Measurements from ENCODE around the gene RAB21. TPM values are rescaled to one million over a fixed set of nuclear protein-coding genes. Genes with fewer than 3 reads are reported as not detected.
"Not testable (repeated sequence)": the region's sequence is repeated elsewhere in the genome, so short reads cannot be mapped to it uniquely, and the experiment has no call there.

RAB21 gene
- total RNA-seq, 4 donors from 2014 or later, result 12.6 to 25.7 (median 19.9) TPM

DNA sequence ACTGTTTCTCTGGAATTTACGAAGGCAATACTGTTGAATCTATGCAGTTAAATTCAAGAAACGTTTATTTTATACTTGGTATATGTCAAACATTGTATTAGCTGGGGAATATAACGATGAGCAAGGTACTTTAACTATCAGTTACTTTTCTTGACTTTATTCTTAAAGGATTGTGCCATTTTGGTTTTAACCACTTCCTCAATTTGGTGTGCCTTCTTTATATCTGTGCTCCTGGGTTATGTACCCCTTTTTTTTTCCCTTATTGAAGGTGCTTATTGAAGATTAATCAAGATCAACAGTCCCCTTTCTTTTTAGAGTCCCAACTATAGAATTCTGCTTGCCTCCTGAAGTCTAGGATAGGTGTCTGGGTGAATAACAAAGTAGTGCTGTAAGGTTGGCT is 5.8 kb downstream of the RAB21 start:
- no peak for TF ChIP-seq POLR2A (IDR thresholded peaks at IDR 0.05)
- no peak for TF ChIP-seq EP300 (IDR thresholded peaks at IDR 0.05)
- TF ChIP-seq, protein P1, sequence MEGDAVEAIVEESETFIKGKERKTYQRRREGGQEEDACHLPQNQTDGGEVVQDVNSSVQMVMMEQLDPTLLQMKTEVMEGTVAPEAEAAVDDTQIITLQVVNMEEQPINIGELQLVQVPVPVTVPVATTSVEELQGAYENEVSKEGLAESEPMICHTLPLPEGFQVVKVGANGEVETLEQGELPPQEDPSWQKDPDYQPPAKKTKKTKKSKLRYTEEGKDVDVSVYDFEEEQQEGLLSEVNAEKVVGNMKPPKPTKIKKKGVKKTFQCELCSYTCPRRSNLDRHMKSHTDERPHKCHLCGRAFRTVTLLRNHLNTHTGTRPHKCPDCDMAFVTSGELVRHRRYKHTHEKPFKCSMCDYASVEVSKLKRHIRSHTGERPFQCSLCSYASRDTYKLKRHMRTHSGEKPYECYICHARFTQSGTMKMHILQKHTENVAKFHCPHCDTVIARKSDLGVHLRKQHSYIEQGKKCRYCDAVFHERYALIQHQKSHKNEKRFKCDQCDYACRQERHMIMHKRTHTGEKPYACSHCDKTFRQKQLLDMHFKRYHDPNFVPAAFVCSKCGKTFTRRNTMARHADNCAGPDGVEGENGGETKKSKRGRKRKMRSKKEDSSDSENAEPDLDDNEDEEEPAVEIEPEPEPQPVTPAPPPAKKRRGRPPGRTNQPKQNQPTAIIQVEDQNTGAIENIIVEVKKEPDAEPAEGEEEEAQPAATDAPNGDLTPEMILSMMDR (IDR thresholded peaks at IDR 0.05), result no peak
- Histone ChIP-seq H3K36me3 (peaks cover 0 to 47% (median 0%) of the 10 kb centered on the region in 3 donors), H3K4me1 (peaks cover 0 to 37% (median 9%) of the 10 kb centered on the region in 4 donors), H3K27ac (no peak overlapping the region), H3K9me3 (peaks cover 0 to 40% (median 9%) of the 10 kb centered on the region in 4 donors), H3K4me3 (no peak overlapping the region), H3K27me3 (no peaks in the 10 kb centered on the region)
- WGBS, 2 donors, result 61 to 80% methylated on average over 3 of the region's 3 CpGs
- DNase-seq (ENCODE audit: low spot score in 2 of 2), result no peak

DNA sequence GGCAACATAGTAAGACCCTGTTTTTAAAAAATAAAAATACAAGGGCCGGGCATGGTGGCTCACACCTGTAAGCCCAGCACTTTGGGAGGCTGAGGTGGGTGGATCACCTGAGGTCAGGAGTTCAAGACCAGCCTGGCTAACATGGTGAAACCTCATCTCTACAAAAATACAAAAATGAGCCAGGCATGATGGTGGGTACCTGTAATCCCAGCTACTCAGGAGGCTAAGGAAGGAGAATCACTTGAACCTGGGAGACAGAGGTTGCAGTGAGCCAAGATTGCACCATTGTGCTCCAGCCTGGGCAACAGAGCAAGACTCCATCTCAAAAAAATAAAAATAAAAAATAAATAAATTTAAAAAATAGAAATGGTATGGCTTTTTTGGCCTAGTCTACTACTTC is 6.7 kb downstream of the RAB21 start:
- H3K9me3 ChIP-seq, result peaks cover 0 to 40% (median 9%) of the 10 kb centered on the region in 4 donors
- WGBS, 2 donors, result 91 to 92% methylated on average over 1 of the region's 1 CpG
- not testable (repeated sequence) for H3K4me3 ChIP-seq; DNase-seq (ENCODE audit: low spot score in 2 of 2); H3K27me3 ChIP-seq; H3K27ac ChIP-seq
- peaks cover 0 to 35% (median 5%) of the 10 kb centered on the region in 4 donors for H3K4me1 ChIP-seq
- H3K36me3 ChIP-seq, result peaks cover 0 to 47% (median 0%) of the 10 kb centered on the region in 3 donors

DNA sequence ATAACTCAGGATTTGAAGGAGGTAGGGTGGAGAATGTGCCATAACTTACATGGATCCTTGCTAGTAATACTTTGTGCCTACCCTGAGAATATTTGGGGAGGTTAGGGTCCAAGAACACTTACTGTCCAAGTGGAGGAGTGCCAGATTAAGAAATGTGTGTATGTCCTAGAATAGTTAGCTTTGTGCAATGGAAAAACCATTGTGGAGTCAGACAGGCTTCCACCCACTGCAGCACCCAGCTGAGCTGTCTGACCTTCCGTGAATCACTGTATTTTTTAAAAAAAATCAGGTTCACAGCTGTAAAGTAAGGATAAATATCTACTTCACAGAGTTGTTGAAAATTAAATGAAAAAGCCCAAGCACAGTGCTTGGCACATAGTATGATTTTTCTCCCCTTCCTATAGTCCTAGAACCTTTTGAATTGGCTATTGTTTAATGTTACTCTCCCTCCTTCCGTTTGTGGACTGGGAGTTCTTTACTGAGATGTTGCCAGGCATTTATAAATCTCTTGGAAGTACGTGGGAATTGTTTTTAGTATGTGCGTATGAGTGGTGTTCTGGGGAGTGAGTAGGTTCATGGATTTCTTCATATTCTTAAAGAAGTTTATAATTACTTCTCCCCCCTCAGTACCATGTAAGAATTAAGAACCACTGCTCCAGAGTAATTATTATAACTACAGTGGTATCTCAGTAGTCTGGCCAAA is 9.2 kb downstream of the RAB21 start:
- WGBS, 2 donors, result 35 to 39% methylated on average over 4 of the region's 4 CpGs
- H3K27ac ChIP-seq, result no peak overlapping the region

DNA sequence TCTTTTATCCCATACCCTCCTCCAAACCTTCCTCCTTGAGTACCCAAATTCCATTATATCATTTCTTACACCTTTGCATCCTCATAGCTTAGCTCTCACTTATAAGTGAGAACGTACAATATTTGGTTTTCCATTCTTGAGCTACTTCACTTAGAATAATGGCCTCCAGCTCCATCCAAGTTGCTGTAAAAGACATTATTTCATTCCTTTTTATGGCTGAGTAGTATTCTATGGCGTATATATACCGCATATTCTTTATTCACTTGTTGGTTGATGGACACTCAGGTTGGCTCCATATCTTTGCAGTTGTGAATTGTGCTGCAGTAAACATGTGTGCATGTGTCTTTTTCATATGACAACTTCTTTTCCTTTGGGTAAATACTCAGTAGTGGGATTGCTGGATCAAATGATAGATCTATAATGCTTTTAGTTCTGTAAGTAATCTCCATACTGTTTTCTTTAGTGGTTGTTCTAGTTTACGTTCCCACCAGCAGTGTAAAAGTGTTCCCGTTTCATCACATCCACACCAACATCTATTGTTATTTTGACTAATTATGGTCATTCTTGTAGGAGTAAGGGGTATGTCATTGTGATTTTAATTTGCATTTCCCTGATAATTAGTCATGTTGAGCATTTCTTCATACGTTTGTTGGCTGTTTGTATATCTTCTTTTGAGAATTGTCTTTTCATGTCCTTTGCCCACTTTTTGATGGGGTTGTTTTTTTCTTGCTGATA is 10.1 kb downstream of the RAB21 start:
- Histone ChIP-seq H3K36me3 (peaks cover 0 to 19% (median 0%) of the 10 kb centered on the region in 3 donors), H3K27me3 (no peaks in the 10 kb centered on the region), H3K4me3 (no peak overlapping the region), H3K4me1 (peaks cover 0 to 48% (median 2%) of the 10 kb centered on the region in 4 donors), H3K27ac (no peak overlapping the region), H3K9me3 (peaks cover 0 to 24% (median 5%) of the 10 kb centered on the region in 4 donors)
- no peak for TF ChIP-seq POLR2A (IDR thresholded peaks at IDR 0.05)
- TF ChIP-seq, protein P1 (IDR thresholded peaks at IDR 0.05), result no peak
- no peak for TF ChIP-seq EP300 (IDR thresholded peaks at IDR 0.05)
- 93 to 95% methylated on average over 6 of the region's 6 CpGs for WGBS, 2 donors
- no peak for DNase-seq (ENCODE audit: low spot score in 2 of 2)

More for the DNA sequence above, 9.2 kb downstream of the RAB21 start:
- Histone ChIP-seq H3K4me3 (no peak overlapping the region), H3K4me1 (peaks cover 0 to 38% (median 0%) of the 10 kb centered on the region in 4 donors), H3K27me3 (no peaks in the 10 kb centered on the region), H3K9me3 (peaks cover 0 to 33% (median 8%) of the 10 kb centered on the region in 4 donors), H3K36me3 (peaks cover 0 to 28% (median 0%) of the 10 kb centered on the region in 3 donors)
- no peak for DNase-seq (ENCODE audit: low spot score in 2 of 2)
- TF ChIP-seq EP300 (IDR thresholded peaks at IDR 0.05) (no peak), POLR2A (IDR thresholded peaks at IDR 0.05) (no peak)
- TF ChIP-seq, protein P1 (IDR thresholded peaks at IDR 0.05), result no peak

DNA sequence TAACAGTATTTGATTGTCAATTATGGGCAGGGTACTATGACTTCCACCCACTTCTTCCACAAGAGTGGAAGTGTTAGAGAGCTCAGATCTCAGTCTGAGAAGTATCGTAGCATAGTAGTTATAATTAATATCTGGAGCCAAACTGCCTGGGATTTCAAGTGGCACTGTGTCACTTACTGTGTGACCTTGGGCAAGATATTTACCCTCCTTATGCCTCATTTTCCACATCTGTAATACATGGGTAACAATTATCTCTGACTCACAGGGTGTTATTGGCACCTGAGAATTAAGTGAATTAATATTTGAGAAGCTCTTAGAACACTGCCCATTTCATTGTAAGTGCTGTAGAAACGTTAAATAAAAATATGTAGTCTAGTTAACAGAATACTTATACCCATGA is 11.5 kb downstream of the RAB21 start:
- H3K9me3 ChIP-seq, result peaks cover 0 to 9% (median 0%) of the 10 kb centered on the region in 4 donors
- 82 to 86% methylated on average over 2 of the region's 2 CpGs for WGBS, 2 donors
- H3K27me3 ChIP-seq, result no peaks in the 10 kb centered on the region
- peaks cover 0 to 13% (median 0%) of the 10 kb centered on the region in 3 donors for H3K36me3 ChIP-seq
- TF ChIP-seq EP300 (IDR thresholded peaks at IDR 0.05) (no peak), POLR2A (IDR thresholded peaks at IDR 0.05) (no peak)
- TF ChIP-seq, protein P1 (IDR thresholded peaks at IDR 0.05), result no peak
- H3K4me1 ChIP-seq, result peaks cover 0 to 62% (median 2%) of the 10 kb centered on the region in 4 donors
- H3K4me3 ChIP-seq, result no peak overlapping the region
- no peak overlapping the region for H3K27ac ChIP-seq
- DNase-seq (ENCODE audit: low spot score in 2 of 2), result no peak
